Activated T-helper 9 cell treated with anti-CD3 and anti-CD28 coated beads, Interleukin-2, amount 50 U/mL, for 16 hours (primary cell): Measurements from ENCODE around the gene FRMD7.
"Not testable (repeated sequence)": the region's sequence is repeated elsewhere in the genome, so short reads cannot be mapped to it uniquely, and the experiment has no call there.

Experiments
- DNase-seq: peaks from one replicate; pipeline ENCODE4 v3.0.0-alpha.2; 2020; ENCODE audit warnings: low read depth

The FRMD7 gene, protein sequence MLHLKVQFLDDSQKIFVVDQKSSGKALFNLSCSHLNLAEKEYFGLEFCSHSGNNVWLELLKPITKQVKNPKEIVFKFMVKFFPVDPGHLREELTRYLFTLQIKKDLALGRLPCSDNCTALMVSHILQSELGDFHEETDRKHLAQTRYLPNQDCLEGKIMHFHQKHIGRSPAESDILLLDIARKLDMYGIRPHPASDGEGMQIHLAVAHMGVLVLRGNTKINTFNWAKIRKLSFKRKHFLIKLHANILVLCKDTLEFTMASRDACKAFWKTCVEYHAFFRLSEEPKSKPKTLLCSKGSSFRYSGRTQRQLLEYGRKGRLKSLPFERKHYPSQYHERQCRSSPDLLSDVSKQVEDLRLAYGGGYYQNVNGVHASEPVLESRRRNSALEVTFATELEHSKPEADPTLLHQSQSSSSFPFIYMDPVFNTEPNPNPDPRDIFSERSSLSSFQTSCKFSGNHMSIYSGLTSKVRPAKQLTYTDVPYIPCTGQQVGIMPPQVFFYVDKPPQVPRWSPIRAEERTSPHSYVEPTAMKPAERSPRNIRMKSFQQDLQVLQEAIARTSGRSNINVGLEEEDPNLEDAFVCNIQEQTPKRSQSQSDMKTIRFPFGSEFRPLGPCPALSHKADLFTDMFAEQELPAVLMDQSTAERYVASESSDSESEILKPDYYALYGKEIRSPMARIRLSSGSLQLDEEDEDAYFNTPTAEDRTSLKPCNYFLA

DNA sequence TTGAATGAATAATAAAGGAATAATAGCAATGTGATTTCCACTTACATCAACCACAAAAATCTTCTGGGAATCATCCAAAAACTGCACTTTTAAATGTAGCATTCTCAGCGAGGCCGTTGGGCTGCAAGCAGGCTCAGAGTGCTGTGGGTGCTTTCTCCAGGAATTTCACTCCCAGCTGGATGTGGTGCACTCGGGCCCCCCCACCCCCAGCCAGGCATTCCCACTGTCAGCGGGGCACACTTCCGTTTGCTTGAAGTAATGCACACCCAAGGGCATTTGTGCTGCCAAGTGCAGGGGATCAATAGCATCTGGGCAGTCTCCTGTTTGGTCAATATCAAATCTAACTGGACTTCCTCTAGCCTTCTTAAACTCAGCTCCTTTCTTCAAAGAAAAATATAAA, at the start of gene FRMD7:
Gene FRMD7 (minus strand): TSS at position 278 of the 400 bp plus-strand sequence. CDS start 176 bp downstream, at position 102.
- no peak for DNase-seq

DNA sequence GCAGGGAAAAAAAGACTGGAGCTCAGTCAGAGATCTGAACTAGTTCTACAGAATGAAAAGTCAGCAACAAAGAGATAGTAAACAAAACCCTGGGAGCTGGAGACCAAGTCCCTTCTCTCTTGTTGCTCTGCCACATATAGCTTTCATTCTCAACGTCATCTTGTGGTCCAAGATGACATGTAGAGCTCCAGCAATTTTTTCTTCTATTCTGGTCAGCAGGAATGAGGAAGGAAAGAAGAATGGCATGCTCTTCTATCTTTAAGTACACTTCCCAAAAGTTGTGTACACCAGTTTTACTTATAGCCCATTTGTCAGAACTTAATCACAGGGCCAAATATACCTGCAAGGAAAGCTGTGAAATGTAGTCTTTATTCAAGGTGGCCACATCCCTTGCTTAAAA, 45.8 kb upstream of the FRMD7 start:
- DNase-seq = no peak

DNA sequence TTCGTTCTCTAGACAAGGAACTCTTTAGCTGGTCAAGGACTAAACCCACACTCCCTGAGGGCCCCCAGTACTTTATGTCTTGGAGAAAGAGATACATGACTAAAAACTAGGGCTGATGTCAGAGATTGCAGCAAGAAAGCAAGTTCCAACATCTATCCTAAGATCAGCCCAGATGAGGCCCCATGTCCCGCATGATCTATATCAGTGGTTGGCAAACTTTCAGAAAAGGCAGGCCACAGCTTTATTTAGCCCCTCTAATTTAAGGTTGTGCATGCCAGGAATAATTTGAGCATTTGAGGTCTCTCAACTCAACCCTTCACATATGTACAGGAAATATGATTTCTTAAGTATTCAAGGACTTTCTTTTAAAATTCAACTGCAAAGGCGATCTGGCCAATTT, 44.1 kb upstream of the FRMD7 start:
- DNase-seq = no peak

DNA sequence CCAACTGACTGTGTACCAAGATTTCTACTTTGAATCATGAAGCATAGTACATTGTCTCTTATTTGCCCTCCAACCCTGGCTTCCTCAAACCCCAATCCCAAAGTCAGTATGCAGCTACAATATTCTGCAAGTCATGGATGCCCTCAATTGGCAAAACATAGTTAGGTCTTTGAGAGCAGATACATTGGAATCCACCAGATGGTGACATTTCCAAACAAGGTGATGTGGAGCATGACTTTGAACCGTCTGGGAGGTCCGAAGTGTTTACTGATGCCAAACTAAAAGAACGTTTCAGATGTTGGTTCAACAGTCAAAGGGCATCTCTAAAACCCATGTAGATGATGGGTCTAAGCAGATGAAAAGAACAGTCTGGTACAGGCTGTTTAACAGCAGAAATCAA, 43.7 kb upstream of the FRMD7 start:
- no peak for DNase-seq

DNA sequence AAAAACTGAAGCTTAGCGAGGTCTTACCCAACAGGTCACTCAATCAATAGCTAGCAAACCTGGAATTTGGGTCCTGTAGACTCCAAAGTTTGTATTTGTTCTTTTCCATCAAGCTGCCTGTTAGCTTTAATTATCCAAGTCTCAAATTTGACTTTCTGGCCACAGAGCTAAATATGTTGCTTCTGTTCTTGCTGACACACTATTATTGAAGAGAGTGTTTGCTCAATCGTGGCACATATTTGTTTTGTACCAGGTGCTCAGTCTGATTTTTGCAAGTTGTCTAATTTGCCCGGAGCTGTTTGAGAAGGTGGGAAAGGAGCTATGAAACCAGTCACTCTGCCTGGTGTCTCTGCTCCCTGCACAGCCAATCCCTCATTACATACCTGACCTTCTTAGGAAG, 41.7 kb upstream of the FRMD7 start:
- no peak for DNase-seq

DNA sequence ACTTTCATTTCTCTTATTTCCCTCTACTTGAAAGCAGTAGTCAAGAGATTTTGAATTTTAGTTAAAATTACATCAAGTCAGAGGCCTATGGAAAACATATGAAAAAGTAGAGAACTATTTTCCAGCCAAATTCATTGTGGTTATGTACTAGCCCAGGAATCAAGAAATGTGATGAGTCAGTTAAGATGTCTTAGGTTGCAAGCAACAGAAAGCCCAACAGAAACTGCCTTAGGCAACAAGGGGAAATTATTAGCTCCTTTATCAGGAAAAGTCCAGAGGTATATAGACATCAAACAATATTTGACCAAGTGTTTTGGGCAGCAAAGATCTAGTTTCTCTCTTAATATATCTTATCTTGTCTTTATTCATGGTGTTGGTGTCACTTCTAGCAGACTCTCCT, 37.8 kb upstream of the FRMD7 start:
- no peak for DNase-seq

DNA sequence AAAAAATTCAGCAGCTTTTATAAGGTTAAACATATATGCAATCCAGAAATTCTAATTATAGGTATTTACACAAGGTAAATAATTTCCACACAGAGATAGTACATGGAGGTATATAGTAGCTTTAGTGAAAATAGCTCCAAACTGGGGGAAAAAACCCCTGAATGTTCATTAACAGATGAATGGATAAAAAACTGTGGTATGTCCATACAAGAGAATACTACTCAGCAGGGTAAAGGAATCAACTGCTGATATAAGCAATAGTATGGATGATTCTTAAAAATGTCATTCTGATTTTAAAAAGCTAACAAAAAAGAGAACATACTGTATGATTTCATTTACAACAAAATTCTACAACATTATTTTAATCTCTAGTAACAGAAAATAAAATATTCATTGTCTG, 37.2 kb upstream of the FRMD7 start:
- no peak for DNase-seq

DNA sequence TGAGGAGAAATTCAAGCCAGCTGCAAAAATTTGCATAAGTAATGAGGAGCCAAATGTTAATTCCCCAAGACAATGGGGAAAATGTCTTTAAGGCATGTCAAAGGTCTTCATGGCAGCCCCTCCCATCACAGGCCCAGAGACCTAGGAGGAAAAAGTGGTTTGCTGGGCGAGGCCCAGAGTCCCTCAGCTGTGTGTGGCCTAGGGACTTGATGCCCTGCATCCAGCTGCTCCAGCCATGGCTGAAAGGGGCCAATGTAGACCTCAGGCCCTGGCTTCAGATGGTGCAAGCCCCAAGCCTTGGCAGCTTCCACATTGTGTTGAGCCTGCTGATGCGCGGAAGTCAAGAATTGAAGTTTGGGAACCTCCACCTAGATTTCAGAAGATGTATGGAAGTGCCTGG, 35.3 kb upstream of the FRMD7 start:
- DNase-seq = not testable (repeated sequence)

DNA sequence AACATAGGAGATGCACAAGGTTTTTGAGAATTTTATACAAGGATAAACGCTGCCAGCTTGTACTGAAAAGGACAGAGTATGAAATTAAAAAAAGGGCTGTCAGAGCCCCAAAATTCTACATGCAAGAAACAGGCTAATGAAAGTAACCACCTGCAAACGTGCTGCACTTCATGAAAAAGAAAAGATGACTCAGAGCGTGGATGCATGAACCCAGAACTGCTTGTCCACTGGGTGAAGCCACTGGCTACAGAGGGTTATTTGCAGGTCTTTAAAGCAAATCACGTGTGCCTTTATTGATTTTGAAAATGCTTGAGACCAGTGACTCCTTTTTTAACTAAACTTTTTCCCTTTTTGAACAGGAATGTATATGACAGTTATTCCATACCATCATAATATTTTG, 25.3 kb upstream of the FRMD7 start:
- DNase-seq = no peak

DNA sequence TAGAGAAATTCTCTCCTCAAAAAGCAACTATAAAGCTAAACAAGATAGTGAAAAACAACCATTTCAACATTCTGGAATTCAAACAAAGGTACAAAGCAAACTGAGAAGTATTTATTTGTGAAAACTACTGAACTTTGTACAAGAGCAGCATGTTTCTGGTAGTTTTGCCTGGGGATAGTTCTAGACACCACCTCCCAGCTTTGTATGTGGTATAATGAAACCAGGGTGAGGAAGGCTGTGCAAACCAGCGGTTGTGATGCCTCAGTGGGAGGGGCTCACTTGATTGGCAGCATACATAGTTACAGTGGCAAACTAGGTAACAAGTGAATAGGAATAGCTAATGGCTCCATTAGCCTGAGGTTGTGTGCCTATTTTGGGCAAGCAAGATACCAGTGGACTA, 18.6 kb upstream of the FRMD7 start:
- DNase-seq = no peak

DNA sequence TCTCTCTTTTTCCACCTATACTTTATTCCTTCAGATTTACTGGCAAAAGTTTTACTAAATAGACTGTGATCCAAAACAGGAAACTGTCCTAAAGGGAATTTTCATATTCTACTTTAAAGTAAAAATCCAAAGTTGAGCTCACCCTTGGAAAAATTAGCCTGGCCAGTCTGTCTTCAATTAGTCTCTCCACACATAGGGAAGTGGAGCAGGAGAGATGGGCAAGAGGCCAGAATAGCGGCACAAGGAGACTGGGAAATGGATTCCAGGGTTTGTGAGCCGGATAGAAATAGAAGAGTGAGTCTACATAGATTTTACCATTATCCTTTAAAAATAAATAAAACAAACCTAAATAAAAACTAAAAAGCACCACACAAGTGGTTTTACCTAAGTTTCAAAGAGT, 16.2 kb upstream of the FRMD7 start:
- no peak for DNase-seq

DNA sequence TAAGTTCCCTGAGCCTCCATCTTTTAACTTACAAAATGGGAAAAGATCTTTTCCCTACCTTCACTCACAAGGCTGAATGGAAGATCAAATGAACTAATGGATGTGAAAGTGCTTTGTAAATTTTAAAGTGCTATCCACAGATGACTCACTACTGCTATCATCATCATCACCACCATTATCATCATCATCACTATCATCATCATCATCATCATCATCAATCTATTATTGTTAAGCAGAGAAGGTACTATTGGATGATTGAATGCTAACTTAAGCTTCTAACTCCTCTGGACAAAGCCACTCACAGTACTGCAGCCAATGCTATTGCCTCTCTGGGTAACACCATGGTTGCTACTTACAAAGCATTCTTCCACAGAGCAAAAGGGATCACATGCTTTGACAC, 1.9 kb downstream of the FRMD7 start:
- DNase-seq = no peak

DNA sequence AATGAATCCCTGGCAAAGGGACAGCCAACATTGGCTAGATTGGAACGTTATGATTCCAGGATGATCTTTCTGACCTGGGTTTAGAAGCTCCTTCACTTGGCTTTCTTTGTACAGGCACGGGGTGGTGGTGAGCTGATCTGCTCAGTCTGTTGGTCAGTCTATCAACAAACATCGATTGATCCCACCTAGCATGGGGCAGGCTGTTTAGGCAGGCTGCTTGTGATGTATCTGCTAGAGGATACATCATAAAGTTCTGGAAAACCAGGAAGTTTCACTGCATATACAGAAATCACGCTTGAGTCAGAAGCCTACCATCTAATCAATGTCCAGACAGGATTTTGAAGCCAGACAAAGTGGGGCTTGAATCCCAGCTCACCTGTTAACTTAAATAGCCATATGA, 6.9 kb downstream of the FRMD7 start:
- DNase-seq = no peak

DNA sequence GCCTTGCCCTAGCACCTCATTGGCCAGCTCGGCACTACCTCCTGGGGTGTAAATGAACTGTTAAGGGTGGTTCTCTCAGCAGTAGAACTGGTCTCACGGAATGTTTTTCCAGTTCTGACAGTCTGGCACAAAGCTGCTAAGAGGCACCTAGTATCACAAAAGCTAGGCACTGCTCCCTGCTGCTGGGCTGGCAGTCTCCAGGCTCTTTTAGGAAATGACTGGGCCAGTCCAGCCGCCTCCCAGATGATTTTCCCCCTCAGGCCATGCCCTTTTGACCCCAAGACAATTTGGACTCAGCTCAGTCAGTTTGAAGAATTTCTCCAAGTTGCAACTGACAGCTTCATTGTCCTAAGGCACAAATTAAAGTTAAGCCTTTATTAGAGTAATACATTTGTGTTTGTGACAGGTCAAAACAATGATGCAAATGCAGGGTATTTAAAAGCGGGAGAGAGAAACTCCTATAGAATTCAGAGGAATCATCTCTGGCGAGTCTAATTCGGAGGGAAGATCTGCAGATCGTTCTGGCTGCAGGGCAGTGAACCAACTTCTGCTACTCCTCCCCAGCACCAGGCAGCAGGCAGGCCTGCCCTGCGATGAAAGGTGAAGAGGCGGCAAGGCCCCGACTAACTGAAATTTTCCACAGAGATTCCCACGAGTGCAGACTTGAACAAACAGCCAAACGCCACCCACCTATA, 7.9 kb downstream of the FRMD7 start:
- DNase-seq = no peak

DNA sequence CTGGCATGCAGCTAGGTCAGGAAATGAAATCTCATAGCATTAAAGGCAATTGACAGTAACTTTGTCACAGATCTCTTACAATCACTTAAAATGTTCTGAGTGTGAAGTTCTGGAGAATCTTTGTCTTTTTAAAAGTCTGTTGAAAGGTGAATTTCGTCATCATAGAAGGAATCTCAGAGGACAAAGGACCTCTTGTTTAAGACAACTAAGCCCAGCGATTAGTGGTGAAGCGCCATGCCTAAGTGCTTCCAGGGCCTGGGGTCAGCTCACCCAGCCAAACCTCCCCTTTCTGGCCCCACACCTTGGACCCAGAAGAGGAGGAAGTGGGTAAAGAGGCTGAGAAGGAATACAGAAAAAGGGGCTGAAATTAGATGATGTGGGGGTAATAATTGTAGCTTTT, 8.5 kb downstream of the FRMD7 start:
- DNase-seq = no peak

DNA sequence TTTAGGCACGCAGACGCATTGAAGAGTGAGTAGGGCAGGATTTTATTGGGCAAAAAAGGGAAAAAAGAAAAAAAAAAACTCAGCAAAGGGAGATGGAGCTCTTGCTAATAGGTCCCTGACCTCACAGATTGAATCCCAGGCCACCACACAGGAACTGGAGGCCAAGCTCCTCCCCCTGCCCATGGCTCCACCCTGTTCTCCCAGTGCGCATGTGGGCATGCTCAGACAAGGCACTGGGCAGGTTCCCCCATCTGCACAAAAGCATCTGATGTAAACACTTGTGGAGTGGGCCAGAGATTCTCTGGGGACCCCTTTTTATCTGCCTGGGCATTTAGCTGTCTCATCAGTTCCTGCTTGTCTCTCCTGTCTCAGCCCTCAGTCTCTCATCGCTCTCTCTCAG, 9.5 kb downstream of the FRMD7 start:
- no peak for DNase-seq

DNA sequence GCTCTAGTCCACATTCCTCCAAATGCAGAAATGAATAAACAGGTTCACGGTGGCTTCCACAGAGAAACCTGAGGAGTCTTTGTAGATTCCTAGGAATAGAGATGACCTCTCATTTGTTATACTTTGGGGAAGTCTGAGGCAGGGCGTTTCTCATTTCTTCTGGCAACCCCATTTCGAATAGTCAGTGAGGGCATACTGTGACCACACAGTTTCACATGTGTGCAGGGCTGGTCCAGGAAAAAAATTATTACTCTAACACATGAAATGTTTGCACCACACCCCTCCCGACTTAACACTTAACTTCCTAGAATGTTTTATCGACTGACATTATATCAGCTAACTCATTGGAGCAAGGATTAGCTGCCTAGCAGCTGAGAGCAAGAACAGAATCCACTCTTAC, 12.0 kb downstream of the FRMD7 start:
- DNase-seq = no peak

DNA sequence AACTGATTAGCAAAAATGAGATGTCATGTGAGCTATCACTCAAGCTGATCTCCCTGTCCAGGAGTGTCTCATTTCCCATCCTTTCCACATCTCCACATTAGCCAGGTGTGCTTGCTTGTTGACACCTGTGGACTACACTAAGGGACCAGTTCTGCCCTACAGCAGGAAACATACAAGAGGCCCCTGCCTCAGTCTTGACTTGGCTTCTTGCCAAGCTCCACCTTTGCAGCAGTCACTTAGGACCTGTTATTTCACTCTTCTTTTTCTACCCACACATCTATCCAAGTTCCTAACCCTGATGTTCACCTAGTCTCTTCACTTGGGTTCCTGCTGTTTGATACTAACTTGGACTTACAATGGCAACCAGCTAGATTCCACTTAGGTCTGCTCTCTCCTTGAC, 13.2 kb downstream of the FRMD7 start:
- DNase-seq = no peak

DNA sequence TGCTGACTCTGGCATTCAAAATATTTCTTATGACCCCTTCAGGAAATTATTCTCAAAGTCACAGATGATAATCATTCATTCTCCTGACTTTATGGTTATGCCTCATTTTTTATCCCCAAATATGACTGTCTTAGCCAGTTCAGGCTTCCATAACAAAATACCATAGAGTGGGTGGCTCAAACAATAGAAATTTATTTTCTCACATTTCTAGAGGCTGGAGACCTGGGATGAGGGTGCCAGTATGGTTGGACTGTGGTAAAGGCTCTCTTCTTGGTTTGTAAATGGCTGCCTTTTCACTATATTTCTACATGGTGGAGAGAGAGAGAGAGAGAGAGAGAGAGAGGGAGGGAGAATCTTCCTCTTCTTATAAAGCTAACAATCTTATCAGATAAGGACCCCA, 20.5 kb downstream of the FRMD7 start:
- DNase-seq = no peak

DNA sequence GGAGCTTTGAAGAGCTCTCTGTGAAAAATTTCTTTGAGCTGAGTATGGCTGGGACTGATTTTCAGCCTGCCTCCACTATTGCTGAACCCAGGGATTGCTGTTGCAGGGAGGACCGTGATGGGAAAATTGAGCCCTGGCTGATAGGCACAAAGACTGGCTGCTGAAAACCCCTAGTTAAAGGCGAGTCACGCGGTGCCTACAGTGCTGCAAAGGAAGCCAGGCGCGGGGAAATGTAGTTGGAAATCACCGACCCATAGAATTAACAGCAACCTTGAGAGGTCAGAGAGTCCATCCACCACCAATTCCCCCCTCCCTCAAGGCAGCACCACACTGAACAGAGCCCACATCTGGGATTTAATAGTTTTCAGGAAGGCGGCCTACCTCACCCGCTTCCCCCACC, 26.0 kb downstream of the FRMD7 start:
- DNase-seq = no peak

DNA sequence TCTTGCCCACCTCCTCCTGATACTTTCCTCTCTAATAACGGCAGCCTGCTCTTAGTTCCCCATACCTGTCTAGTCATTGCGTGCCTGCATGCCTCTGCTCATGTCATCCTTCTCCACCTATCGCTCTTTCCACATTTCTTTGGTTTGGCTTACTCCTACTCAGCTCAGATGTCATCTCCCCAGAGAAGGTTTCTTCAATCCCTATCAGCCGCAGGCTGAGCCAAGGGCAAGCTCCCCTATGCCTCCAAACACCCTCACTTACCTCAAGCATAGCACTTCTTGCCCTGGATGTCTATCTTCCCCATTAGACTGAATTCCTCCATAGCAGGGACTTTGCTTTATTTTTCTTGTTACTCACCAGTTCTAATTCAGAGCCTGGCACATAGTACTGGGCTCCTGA, 26.6 kb downstream of the FRMD7 start:
- DNase-seq = no peak

DNA sequence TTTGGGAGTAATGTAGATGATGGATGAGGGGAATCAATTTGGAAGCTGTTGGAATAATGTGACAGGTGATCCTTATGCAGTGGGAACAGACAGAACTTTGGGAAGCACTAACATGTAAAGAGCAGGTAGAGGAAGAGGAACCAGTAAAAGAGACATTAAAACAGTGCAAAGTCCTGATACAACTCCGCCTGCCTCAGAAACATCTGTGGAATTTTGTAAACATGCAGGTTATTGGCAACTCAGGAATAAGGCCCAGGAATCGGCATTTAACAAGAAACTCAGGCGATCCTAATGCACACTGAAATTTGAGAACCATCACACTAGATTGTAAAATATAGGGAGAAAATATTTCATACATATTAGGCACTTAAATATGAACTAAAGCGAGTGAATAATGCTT, 29.1 kb downstream of the FRMD7 start:
- DNase-seq = not testable (repeated sequence)

DNA sequence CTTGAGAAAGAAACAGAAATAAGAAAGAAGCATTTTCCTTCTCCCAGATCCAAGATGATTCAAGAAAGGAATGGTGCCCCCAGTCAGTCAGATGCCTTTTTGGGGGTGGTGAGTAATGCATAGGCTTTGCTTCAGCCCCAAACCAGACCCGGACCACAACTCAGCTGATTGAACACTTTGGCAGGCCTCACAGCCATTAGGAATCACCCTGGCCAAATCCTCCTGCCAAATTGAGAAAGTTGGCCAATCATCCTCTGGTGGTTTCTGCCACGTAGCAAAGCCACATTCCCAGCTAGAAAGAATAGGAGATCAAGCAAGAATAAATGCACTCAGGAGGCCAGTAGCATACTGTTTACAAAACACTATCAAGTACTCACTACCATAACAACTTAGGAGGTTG, 33.7 kb downstream of the FRMD7 start:
- no peak for DNase-seq
